HG02970 (cell line): ENCODE measurements around the gene PMPCA.

Source experiments
- ATAC-seq: cut with Tn5 transposase; IDR thresholded peaks from one replicate; pipeline ENCODE4 v1.9.1; 2021; ENCODE audit warnings: mild to moderate bottlenecking, moderate library complexity, moderate number of reproducible peaks; ENCODE audit not compliant: unreplicated experiment, low FRiP score

Gene PMPCA

DNA sequence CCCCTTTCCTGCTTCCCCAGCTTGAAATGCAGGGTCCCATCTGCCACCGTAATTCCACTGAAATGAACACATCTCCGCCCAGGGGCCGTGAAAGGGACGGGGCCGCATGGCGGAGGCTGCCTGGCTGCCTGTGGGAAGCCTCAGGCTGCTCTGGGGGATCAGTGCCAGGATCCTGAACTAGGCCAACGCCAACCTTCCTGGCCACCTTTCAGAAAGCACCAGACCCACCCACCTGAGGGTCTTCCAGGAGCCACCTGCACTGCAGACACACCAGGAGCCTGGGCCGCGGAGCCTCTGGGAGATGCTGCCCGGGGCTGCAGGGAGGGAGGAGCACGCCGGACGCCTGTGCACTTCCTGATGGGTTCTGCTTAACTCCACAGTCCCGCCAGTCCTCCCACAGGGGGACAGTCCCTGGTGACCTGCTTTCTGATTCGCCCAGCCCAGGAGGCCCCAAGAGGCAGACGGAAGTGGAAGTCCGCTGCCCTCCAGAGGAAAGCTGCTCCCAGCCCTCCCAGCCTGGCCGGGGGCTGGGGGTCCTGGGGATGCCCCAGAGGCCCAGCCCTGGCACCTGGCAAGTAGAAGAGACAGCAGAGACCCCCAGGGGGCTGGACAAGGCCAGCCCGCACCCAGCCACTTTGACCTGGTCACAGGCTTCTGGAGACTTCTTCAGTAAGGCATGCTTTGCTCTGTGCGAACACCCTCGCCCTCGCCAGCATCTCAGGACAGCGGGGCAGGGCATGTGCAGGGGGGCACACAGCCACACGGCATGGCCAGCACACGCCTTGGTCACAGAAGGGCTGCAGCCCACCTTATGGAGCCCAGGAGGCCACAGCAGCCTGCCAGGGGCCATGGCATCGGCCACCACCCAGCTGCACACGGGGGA lies 36.9 kb upstream of the PMPCA start, which contains the start of gene CARD9:
CARD9 (minus strand) TSS at position 370 of the 883 bp plus-strand sequence. CDS start 1,591 bp downstream, outside the sequence.
- no peak for ATAC-seq

DNA sequence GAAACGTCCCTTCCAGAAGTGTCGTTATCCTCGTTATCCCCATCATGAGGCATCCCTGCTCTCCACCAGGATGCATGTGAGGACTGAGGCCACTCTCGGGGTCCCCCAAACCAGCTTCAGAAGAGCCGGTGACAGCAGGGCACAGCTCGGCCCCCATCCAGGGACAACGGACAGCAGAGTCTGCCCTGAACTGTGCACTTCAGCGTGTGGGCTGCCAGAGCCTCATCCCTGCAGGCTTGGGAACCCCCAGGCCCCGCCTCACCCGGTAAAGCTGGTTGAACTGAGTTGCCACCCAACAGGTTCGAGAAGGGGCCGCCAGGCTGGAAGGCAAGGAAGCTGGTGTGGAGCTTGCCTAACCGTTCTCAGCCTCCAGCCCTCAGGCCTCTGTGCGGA lies 36.3 kb upstream of the PMPCA start:
- no peak for ATAC-seq

DNA sequence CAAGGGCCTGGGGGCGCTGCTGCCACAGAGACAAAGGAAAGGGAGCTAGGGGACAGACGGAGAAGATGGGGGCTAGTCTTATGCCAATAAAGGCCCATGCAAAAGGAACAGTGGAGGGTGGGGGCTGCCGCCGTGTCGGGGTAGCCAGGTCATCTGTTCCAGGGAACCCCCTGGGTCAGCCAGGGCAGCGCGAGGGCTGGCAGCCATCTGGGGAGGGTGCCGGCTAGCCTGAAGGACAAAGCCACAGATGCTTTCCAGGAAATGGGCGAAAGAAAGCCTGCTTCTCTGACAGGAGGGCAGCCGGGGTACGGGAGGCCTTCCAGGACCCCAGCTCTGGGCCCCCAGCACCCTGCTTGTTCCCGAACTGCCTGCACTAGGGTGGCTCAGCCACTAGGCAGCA lies 35.4 kb upstream of the PMPCA start:
- no peak for ATAC-seq

DNA sequence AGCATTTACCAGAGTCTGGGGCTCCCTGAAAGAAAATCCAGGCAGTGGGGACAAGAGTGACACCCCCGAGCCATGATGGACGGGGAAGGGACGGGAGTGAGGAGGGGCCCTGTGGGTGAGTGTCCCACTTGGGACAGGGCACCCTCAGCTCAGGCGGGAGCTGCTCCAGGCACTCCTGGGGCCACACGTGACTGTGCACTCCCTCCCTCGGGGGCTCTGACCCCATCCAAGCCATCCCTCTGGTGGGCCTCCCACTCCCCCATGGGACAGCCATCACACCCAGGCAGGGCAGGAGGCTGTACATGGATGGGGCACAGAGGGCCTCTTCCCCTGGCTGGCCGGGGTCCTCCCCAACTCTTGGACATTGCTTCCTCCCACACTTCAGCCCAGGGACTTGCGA lies 34.0 kb upstream of the PMPCA start:
- ATAC-seq, result no peak

DNA sequence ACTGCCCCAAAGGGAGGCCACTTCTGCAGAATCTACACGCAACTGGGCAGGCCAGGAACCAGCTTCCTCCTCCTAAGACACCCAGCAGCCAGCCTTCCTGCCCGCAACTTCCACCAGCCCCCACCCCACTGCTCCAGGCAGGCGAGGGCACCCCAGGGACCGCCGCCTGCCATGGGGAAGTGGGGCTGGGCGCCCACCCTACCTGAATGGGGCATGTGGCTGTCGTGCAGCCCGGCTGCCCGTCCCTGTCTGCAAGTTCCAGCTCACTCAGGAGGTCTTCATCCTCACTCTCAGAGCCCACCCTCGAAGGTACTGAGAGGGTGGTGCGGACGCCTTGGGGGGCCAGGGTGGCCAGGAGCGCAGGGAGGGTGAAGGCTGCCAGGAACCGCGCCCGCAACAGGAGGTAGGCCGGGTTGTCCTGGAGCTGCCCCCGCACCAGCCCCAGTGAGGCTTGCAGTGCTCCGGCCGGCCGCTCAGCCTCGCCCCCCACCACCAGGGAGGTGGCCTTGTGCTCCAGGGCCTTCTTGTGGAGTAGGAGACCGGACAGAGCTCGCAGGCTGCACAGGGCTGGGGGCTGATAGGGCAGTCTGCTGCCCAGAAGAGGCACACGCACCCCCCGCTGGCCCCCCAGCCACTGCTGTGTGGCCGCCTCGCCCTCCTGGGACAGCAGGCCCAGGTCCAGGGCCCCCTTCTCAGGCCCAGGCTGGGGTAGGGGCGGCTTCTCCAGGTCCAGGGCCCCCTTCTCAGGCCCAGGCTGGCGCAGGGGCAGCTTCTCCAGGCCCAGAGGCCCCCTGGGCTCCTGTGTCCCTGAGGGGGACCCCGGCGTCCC lies 32.9 kb upstream of the PMPCA start:
- no peak for ATAC-seq

DNA sequence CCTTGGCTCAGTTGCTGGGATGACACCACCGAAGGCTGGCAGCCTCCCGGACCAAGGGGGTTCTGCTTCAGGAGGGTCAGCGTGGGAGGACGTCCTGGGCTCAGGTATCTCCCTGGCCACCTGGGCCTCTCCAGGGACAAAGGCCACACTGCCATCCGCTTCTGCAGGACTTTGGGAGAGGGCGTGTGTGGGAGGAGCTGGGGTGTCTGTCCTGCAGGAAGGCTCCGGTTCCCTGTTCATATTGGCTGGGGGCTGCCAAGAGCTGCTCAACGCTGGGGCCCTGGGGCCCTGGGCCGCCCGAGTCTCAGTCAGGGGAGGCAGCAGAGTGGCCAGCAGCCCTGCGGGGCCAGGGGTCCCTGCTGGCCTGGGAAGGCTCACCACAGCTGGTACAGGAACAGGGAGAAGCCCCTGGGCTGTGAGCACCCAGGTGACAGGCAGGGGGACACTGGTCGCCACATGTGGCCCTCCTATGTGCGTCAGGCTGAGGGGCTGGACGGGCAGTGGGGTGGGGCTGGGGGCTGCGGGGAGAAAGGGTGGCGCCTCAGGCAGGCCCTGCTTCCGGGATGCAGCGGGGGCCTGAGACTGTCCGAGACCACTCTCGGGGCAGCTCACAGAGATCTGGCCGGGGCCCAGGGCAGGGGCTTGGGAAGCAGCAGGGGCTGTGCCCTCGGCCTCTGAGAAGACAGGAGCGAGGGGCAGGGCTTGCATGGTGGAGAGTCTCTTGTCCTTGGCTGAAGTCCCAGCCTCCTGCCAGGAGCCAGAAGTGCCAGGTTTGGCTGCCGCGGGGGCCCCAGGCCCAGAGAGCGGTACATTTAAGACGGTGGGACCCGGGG lies 32.1 kb upstream of the PMPCA start:
- no peak for ATAC-seq

DNA sequence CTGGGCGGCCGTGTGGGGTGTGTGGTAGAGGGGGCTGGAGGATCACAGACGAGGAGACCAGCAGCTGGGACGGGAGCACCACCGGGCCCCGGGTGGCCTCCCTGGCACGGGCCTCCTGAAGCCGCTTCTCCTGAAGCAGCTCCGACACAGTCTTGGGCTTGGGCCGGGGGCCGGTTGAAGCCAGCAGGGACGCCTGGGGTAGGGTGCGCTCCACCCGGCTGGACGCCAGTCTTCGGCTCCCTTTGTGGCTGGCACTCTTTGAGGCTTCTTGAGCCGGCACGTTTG lies 31.5 kb upstream of the PMPCA start:
- no peak for ATAC-seq

DNA sequence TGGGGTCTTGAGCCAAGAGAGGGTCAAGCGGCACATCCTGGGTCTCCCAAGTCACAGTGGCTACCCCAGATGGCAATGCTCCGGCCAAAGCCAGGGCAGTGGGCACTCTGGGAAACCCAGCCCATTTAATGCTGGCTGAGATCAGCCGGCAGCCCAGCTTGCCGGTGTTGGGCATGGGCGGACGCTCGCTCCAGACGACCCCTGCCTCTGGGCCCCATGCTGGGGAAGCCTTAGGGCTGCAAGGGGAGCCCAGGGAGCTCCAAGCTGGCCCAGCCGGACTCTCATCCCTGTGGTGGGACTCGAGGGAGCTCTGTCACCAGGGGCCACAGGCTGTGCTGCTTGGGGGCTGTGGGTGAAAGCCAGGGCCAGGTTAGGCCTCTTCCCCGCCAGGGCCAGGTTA lies 31.1 kb upstream of the PMPCA start:
- ATAC-seq, result no peak

DNA sequence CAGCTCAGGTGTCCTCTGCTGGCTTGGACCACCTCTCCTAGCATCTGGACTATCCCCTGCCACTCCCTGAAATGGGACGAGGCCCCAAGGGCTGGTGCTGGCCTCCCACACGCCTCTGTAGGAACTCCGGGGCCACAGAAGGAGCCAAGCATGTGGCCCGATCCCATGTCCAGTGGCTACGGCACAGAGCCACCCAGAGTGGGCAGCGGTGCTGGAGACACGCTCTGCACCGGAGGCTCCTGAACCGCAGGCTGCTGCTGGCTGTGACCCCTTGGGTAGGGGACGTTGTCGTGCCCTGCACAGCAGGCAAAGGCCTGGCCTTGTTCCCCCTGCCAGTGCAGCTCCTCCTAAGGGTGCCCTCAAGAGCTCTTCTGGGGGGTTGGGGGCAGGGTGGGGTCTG lies 30.6 kb upstream of the PMPCA start:
- no peak for ATAC-seq

DNA sequence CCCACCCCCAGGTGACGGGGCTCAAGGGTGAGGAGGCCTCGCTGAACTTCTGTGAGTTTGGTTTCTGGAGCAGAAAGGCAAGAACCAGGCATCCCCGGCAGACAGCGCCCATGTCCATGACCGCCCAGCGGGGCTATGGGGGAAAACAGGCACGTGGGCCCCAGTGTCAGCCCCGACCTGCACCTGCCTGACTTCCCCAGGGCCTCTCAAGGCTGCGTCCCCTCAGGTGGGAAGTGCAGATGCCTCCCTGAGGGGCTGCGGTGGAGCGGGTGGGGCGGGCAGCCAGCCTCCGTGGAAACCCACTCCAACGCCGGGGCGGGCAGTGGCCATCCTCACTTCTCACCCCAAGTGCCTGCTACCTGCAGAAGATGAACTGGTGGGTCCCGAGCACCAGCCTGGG lies 30.1 kb upstream of the PMPCA start:
- no peak for ATAC-seq

DNA sequence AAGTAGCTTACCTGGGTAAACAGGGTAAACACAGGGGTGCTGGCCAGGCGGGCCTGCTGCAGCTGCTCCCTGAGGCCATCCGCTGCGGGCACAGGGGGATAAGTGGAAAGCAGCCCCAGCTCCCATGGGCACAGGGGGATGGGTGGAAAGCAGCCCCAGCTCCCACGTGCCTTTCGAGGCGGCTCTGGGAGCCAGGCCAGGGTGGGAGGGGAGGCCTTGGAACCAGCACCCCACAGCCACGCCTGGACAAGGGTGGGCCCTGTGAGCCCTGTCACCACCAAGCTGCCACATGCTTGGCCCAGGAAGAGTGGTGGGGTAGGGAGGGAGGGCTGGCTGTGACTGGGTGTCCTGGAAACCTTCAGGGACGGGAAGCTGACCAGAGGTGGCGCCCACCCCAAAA lies 29.1 kb upstream of the PMPCA start:
- no peak for ATAC-seq

DNA sequence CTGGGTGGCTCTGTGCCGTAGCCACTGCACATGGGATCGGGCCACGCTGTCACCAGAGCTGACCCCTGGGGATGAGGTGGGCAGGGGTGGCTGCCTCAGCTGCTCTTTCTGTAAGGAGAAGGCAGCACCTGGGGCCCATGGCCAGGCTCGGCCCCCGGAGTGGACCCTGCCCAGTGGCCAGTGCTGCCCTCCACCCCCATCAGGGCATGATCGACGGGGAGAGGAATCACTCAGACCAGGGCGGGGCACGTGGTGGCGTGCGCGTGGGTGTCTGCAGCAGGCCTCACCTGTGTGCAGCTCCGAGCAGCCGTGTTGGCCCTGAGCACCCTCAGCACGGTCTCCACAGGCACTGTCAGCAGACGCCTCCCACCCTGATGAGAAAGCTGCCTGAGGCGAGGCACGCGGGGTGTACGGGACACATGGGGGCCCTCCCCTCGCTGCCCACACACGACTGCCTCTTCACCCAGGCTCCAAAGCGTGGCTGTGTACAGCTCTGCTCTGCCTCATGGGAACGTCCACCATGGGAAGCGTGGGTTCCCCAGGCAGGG lies 28.4 kb upstream of the PMPCA start:
- no peak for ATAC-seq

DNA sequence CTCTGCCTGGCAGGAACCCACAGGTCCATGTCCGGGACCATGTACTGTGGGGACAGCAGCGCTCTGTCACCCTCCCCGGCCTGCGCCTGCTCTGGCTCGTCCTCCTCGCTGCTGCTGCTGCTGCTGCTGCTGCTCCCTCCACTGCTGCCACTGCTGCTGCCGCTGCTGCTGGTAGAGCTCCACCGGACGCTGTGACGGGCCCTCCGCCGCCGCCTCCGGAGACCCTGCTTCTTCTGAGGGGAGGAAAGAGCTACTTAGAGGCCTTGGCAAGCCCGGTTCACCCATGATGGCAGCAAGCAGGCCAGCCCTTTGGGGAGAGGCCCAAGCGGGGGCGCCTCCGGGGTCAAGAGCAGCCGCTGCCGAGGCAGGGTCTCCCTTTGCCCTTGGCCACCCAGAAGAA lies 27.0 kb upstream of the PMPCA start:
- no peak for ATAC-seq

DNA sequence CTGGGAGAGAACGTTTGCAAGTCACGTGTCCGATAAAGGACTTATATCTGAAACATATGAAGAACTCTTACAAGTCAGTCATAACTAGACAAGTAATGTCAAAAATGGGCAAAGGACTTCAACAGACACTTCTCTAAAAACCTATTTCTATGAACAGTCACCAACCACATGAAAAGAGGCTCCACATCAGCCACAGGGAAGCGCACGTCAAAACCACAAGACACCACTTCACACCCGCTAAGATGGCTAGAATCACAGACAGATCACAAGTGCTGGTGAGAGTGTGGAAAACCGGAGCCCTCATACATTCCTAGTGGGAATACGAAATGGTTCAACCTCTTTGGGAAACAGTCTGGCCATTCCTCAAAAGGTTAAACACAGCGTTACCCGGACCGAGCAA lies 25.4 kb upstream of the PMPCA start:
- no peak for ATAC-seq

DNA sequence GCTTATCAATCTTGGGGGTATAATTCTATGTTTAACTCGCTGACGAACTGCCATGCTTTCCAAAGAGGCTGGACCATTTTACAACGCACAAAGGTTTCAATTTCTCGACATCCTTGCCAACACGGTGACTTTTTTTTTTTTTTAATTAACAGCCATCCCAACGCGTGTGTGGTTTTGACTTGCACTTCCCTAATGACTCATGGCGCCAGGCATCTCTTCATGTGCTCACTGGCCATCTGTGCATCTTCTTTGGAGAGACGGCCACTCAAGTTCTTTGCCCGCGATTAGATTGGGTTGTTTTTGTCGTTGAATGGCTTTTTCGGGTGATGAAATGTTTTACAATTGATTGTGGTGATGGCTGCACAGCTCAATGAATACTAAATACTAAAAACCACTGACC lies 24.4 kb upstream of the PMPCA start:
- ATAC-seq, result no peak

DNA sequence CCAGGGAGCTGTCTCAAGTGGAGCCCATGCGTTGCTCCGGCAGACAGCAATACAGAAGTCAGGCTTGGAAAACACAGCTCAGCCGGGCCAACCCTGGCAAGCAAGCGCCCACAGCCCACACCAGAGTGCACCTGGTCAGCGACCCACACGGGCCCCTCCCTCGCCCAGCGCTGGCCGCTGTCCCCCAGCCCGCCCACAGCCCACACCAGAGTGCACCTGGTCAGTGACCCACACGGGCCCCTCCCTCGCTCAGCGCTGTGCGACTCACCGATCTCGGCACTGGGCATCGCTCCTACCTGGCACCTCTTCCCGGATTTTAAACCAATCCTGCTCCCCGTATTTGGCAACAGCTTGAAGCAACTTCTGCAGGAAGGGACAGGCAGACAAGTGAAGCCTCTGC lies 23.2 kb upstream of the PMPCA start:
- no peak for ATAC-seq

DNA sequence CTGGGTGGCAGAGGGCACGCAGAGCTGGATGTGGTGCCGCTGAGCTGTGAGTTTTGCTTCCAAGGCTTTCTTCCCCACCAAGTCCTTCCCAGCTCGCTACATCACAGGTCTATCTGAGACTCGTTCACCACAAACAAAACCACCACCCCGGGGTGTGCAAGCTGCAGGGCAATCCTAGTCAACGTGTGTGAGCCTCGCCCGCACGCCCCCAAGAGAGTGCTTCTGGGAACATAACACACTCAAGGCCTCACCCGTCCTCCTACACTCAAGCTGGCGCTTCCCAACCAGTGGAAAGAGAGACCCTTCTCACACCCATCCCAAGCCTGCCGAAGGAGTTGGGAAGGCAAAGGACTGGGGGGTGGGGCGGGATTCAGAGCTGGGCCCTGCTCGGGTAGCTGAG lies 21.1 kb upstream of the PMPCA start:
- no peak for ATAC-seq

DNA sequence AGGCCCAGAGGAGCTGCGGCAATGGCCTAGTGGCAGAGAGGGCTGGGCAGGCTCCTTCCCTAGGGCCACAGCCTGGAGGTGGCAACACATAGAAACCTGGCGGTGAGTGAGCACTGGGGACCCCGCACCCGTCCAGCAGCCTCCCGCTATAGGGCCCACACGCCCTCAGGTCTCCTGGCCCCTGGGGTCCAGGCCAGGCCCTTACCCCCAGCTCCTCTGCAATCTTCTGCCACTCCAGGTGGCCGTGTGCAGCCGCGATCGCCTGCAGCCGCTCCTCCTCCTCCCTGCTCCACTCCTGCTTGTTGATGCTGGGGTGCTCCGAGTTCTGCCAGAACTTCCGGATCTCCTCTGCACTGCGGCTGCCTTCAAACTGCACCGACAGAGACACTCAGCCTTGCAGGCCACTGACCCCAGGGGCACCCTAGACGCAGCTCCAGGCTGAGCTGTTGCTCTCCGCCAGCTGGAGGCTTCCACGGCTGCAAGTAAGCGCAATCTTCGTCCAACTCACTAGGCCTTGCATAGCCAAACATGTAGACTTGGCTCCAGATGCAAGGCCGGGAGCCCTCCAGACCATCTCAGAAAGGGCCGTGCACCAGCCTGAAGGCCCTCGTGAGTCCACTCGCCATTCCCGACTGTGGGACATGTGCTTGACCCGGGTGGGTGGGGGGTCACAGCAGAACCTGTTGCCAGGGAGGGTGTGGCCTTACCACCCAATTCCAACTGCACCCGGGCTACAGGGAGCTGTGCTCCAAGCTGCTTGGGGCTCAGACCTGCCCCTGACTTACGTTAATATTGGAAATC lies 18.5 kb upstream of the PMPCA start:
- ATAC-seq, result no peak

DNA sequence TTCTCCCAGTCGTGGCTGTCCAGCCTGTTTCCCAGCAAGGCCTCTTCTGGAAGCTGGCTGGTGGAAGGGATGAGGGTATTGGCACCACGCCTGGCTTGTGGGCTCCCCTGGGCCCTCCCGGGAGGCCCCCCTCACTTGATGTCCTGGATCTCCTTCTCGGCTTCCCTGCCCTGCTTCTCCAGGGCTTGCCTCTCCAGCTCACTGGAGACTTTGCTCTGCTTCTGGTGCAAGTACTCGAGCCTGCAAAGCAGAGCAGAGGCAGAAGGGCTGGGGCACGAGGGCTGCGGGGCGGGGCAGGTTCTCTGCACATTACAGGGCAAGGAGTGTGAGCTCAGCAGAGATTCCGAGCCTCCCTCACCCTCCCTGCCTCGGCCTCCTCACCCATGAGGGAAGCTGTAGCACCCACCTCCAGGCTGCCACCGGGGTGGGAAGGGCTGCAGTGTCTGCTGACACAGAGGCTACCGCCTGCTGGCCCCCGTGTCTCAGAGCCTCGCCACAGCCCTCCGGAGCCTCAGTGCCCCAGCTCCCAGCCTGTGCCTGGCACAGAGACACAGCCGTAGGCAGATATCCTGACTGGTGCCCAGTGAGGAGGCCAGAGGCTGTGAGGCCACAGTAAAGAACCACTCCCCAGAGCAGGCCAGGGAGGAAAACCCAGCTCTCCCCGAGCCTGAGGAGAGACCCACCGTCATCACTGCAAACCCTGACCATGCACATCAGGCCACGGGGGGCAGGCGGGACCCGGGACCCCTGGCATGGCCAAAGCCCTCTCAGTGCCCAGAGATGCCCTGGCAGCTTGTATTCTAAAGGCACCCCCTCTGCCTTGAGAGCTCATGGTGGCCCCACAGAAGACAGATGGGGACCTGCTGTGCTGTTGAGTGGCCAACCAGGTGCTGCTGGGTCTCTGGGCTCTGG lies 17.7 kb upstream of the PMPCA start:
- no peak for ATAC-seq
